RCC 7860 (cell line): ENCODE data around the gene ZNF718.
"Not testable (repeated sequence)": the region's sequence is repeated elsewhere in the genome, so short reads cannot be mapped to it uniquely, and the experiment has no call there.

Source experiments
- DNase-seq: peaks from one replicate; pipeline ENCODE4 v3.0.0-alpha.2; 2015; ENCODE audit warnings: low spot score
- FAIRE-seq: peaks from 2 replicates; lab custom pipeline; 2012; peaks lifted over from hg19 to GRCh38; lab: Jason Lieb, UNC

The ZNF718 gene

DNA sequence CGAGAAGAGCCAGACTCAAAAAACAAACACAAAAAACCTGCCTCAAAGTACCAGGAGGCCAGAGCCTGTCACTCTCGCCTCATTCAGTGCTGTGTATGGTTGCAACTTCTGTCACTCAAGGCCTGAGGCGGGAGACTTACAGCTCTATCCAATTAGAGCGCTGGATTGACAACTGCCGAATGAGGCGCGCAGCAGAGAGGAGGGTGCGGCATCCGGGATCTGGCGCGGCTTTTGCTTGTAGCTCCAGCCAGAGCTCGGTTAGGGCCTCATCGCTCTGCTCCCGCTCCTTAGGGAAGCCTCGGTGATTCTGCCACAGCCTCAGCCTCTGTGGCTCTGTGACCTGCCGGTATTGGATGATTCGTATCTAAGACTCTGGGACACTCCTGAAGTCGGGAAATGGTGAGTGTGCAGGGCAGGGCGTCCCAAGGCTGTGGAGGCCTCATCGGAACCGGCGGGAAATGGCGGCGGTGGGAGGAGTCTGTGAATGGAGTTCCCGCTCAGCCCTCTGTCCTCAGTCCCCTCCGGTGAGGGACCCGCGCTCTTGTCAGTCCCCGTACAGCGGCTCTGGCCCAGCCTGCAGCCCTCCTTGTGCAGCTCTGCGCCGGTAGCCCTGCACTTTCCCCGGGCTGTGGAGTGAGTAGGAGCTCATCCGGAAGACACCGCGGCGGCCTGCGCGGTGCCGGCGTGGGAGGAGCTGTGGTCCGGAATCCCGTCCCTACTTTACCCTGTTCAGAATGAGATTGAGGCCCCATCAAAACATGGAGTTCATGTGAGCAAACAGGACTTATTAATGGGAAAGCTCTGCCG is at the start of gene ZNF718:
Gene ZNF718, plus strand, starts transcription at position 227 of the 807 bp plus-strand sequence. Its CDS starts 170 bp downstream, at position 397.
- DNase-seq (peak; percentile 92), FAIRE-seq (peak; percentile 77)

- FAIRE-seq: no peak
- no peak for DNase-seq
Observed at GRCh38 chr4:85951-86350, 38.4 kb upstream of the ZNF718 start.

DNA sequence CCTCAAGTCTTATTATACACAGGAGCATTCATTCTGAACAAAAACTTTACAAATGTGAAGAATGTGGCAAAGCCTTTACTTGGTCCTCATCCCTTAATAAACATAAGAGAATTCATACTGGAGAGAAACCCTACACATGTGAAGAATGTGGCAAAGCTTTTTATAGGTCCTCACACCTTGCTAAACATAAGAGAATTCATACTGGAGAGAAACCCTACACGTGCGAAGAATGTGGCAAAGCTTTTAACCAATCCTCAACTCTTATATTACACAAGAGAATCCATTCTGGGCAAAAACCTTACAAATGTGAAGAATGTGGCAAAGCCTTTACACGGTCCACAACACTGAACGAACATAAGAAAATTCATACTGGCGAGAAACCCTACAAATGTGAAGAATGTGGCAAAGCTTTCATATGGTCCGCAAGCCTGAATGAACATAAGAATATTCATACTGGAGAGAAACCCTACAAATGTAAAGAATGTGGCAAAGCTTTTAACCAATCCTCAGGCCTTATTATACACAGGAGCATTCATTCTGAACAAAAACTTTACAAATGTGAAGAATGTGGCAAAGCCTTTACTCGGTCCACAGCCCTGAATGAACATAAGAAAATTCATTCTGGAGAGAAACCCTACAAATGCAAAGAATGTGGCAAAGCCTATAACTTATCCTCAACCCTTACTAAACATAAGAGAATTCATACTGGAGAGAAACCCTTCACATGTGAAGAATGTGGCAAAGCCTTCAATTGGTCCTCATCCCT is 37.6 kb upstream of the ZNF718 start:
- not testable (repeated sequence) for FAIRE-seq, DNase-seq

DNA sequence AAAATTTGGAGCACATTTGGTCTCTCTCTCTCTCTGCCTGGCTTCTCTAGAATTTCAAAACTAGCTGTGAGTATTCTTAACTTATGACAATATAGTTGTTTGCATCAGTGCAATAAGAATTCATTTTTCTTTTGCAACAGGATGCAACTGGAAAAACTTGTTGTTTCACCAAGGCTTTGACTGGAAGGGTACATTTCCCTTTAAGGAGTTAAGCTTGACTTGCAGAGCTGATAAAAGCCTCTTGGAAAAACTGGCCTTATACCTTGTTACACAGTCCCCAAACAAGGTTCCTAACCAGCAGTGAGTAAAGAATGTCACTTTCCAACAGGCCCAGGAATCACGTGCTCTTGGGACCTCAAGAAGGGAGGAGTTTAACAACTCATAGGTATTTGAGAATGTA is 25.9 kb upstream of the ZNF718 start:
- DNase-seq (no peak), FAIRE-seq (no peak)

DNA sequence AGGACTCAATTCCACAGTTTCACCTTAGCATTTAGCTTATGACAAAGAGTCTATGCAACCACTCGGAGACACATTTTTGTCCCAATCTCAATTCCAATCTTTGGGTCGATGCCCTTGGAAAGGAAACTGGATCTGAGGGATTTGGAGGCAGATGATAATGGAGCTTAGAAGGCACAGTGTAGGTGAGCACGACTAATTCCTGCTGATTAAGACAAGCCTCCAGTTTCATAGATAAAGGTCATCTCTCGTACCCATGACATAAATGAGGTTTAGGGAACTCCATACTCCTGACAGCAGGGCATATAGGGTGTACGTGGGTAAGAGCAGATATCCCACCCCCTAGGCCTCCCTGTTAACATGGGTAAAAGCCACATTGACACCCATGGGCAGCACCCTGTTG is 24.4 kb upstream of the ZNF718 start:
- FAIRE-seq (no peak), DNase-seq (no peak)

DNA sequence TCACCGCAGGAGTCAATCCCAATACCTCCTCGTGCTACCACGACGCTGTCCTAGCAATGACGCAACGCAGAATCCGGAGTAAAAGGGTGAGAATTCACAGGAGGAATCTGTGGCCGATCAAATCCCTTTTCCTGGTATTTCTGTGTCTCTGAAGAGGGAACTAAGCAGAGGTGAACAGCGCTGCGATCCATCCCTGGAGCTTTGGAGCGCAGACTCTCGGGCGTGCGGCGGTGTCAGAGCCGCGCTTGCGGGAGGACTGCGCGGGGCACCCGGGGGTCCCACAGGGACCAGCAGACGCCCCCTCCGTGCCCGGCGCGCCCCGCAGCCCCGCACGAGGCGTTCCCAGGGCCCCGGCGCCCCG is 17.2 kb upstream of the ZNF718 start:
- DNase-seq (no peak), FAIRE-seq (no peak)

GRCh38 chr4:107444-108429 is 16.6 kb upstream of the ZNF718 start:
- DNase-seq (no peak), FAIRE-seq (no peak)

- no peak for DNase-seq
- no peak for FAIRE-seq
Observed at GRCh38 chr4:112771-113170, 11.5 kb upstream of the ZNF718 start.

GRCh38 chr4:113732-114131 is 10.6 kb upstream of the ZNF718 start:
- FAIRE-seq (no peak), DNase-seq (no peak)

- DNase-seq: no peak
- no peak for FAIRE-seq
Observed at GRCh38 chr4:114149-114548, 10.2 kb upstream of the ZNF718 start.

GRCh38 chr4:116499-116898 is 7.8 kb upstream of the ZNF718 start:
- no peak for DNase-seq

GRCh38 chr4:120616-121015 is 3.7 kb upstream of the ZNF718 start:
- DNase-seq: no peak
- FAIRE-seq: no peak

More at GRCh38 chr4:116499-116898, 7.8 kb upstream of the ZNF718 start:
- FAIRE-seq: no peak

- FAIRE-seq: no peak
- no peak for DNase-seq
Observed at GRCh38 chr4:121408-122084, 2.8 kb upstream of the ZNF718 start.

DNA sequence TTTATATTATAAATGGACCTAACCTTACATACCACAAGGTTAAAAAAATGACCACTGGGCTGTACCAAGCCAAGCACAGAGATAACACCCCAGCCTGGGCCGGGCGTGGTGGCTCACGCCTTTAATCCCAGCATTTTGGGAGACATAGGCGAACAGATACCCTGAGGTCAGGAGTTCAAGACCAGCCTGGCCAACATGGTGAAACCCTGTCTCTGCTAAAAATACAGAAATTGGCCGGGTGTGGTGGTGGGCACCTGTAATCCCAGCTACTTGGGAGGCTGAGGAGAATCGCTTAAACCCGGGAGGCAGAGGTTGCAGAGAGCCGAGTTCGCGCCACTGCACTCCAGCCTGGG is 403 bp upstream of the ZNF718 start:
- not testable (repeated sequence) for DNase-seq, FAIRE-seq

GRCh38 chr4:125091-125771 is 930 bp downstream of the ZNF718 start:
- FAIRE-seq (no peak), DNase-seq (no peak)

DNA sequence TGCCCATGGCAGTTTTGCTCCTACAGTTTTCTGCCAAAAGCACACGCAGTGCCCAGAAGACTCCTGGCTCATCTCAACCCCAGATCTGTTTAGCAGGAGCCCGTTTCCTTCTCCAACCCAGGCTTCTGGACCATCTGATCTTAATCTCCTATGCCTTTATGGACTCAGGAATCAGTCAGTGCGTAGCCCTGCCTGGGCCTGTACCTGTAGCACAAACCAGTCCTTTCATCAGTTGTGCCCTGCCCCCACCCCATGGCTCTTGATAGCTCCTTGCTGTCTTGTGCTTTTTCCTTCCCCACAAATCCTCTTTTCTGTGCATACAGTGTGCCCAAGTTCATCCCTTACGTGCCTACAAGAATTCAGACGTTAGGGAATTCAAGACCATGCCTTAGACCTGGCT is 1.5 kb downstream of the ZNF718 start:
- DNase-seq: no peak
- no peak for FAIRE-seq

DNA sequence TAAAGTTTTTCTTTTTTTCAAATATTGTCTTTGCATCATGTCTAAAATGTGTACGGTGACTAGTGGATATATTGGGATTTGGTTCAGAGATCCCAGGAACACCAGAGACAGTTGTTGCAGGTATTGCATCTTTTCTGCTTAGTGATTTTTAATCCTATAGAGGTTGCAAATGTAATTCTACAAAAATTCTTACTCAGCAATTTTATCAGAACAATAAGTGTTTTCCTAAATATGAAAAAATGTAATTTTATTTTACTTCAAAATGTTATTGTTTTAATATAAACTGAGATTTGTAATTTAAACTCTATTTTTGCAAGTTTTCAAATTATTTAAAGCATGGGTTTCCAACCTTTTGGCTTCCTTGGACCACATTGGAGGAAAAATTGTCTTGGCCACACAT is 8.2 kb downstream of the ZNF718 start:
- FAIRE-seq (no peak), DNase-seq (no peak)

DNA sequence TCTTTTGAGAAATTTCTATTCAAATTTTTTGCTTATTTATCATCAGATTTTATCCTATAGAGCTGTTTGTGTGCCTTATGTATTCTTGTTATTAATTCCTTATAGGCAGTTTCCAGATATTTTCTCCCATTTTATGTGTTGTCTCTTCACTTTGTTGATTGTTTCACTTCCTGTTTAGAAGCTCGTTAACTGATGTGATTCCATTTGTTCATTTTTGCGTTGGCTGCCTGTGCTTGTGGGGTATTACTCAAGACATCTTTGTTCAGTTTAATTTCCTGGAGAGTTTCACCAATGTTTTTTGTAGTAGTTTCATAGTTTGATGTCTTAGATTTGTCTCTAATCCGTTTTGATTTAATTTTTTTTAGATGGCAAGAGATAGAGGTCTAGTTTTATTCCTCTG is 14.6 kb downstream of the ZNF718 start:
- DNase-seq (no peak), FAIRE-seq (no peak)

DNA sequence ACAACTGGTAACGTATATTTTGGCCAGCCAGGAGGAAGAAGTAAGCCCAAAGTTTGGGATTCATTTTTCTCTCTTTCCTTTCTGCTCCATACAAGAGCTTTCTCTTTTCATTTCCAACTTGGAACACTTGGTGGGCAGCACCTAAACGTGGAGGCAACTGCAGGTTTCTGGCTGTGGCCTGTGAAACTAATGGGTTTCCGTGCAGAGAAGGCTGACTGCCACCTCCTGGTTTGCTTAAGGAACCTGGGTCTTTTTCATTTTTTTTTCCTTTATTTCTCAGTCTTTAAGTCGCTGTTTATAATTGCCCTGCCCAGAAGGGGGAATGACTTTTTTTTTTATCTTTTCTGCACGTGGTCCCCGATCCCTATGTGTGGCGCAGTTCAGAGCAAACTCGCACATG is 15.4 kb downstream of the ZNF718 start:
- no peak for DNase-seq
- FAIRE-seq: no peak

DNA sequence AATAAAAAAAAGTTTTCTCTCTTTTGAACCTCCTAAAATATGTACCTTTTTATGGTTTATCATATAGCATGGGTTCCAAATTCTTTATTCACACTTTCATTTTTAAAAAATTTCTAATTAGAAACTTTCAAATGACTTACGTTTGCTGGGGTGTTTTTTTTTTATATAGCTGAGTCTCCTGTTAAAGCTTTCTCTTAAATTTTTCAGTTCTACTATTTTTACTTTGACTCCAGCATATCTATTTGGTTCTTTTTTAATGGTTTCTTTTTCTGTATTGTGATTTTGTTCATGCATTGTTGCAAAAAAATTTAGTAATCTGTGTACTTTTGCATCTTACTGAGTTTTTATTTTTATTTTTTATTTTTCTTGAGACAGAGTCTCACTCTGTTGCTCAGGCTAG is 22.3 kb downstream of the ZNF718 start:
- FAIRE-seq: no peak
- DNase-seq: no peak
